Keratinocyte (primary cell): ENCODE results near the gene BCAS1.

Experiments used
- CTCF ChIP-seq, 3 experiments: IDR thresholded peaks in 1 of 3; conservative IDR thresholded peaks in 1 of 3; optimal IDR thresholded peaks in 1 of 3; 2 replicates in 2 of 3; 3 replicates in 1 of 3; pipeline versions ENCODE3 to v1.5.1; 2011; ENCODE audit warnings: low read length in 3 of 3, mild to moderate bottlenecking in 3 of 3, moderate library complexity in 2 of 3, control low read depth in 1 of 3, inconsistent platforms in 1 of 3; ENCODE audit not compliant: insufficient read depth in 2 of 3; ENCODE audit errors: extremely low read depth in 1 of 3
- EZH2 ChIP-seq: IDR thresholded peaks from one replicate; pipeline ENCODE4 v1.6.1; 2012; ENCODE audit warnings: inconsistent platforms, mild to moderate bottlenecking, low read length, moderate library complexity

DNA sequence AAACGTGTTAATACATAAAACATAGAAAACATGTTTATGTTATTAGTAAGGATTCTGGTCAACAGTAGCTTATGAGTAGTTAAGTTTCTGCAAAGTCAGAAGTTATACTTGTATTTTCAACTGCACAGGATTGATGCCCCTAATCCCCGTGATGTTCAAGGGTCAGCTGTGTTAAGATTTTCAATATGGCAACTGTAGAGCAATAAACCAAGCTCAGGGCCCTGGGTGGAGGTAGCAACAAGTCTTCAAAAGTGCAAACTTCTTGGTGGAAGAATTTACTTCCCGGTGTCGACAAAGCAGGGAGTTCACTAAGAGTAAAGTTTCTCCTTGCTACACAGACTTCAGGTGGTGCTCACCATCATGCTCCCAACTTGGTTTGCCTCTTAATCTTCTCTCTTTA lies 4.1 kb upstream of the BCAS1 start:
- TF ChIP-seq CTCF (optimal IDR thresholded peaks at IDR 0.05 in 1 of 3, IDR thresholded peaks at IDR 0.05 in 1 of 3, conservative IDR thresholded peaks at IDR 0.05 in 1 of 3; ENCODE audit: extremely low read depth in 1 of 3, insufficient read depth in 2 of 3, low read length in 3 of 3) (no peak), EZH2 (no peak)
